HG03432 (cell line): ENCODE results near the gene FUS.
A peak's percentile ranks its signal among the peaks of the same experiment; 100 is the strongest.
"Not testable (repeated sequence)": the region's sequence is repeated elsewhere in the genome, so short reads cannot be mapped to it uniquely, and the experiment has no call there.

Experiments
- ATAC-seq: cut with Tn5 transposase; IDR thresholded peaks from one replicate; pipeline ENCODE4 v1.9.1; 2021; ENCODE audit warnings: mild to moderate bottlenecking, moderate library complexity; ENCODE audit not compliant: unreplicated experiment

FUS gene

DNA sequence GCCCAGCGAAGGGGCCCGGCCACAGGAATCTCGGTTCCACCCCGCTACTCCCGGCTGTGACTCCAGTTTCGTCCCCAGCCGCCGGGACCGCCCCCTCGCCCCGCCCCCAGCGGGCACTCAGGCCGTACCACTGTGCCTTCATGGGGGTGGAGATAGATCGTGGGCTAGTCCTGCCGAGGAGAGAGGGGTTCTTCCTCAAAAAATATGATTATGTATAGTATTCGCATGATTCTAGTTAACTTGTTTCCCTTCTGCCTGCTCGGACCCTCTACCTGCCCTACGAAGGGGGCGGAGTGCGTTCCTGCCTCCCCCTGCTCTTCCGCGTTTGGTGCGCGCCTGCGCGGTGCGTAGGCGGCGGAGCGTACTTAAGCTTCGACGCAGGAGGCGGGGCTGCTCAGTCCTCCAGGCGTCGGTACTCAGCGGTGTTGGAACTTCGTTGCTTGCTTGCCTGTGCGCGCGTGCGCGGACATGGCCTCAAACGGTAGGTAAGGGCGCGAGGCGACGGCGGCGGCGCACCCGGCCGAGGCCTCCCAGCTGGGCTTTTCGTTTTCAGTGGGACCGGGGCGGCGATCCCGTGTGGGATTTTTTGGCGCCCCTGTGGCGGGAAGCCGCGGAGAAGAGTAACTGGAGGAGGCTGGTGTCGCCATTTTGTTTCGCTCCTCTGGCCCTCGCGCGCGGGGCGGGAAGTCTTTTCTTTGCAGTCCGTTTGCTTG lies at the start of gene FUS:
TSS of gene FUS (plus strand) at position 393 of the 713 bp plus-strand sequence. CDS start at position 469, 76 bp downstream.
- peak; percentile 59 for ATAC-seq

DNA sequence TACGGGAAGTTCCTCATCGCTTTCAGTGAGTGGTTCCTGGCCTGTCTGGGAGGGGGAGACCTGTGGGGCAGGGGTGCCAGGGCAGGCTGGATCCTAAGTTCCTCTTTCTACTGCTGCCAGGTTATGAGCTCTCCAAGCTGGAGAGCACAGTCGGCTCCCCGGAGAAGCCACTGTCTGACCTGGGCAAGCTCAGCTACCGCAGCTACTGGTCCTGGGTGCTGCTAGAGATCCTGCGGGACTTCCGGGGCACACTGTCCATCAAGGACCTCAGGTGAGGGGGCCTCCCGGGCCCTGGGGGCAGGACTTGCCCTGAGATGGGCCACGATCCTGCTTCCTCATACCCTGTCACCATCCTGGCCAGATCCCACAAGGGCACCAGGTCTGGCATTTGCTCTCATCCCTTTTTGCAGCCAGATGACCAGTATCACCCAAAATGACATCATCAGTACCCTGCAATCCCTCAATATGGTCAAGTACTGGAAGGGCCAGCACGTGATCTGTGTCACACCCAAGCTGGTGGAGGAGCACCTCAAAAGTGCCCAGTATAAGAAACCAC lies 49.5 kb upstream of the FUS start:
- ATAC-seq, result no peak

DNA sequence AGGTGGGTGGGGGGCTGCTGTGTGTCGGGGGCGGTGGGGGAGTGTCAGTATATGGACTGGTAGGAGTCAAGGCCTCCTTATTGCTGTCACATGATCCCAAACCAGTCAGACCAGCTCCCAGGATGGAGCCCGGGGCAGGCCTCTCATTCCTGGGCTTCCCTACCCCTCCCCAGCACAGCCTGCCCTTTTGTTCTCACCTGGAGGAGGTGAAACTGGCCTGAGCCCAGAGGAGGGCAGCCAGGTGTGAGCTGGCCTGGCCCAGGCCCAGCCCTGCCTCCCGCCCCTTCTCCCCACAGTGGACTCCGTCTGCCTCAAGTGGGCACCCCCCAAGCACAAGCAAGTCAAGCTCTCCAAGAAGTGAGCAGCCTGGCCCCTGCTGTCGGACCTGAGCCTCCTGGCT lies 49.0 kb upstream of the FUS start:
- ATAC-seq, result no peak

DNA sequence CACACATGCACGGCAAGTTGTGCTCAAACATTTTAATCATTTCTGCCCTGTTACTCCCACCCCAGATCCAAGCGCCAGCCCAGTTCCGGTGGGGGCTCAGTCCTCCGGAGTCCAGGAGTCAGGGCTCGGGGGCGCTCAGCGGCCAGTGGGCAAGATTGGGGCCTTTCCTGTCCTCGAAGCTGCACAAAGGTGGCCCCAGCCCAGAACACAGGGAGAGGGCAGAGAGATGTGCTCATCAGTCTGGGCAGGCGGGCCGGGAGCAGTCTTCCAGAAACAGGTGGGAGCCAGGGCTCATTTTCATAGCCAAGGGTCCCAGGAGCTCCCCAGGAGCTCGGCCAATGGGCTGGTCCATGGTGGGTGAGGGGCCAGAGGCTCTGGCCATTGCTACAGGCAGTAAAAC lies 48.5 kb upstream of the FUS start:
- ATAC-seq, result no peak

DNA sequence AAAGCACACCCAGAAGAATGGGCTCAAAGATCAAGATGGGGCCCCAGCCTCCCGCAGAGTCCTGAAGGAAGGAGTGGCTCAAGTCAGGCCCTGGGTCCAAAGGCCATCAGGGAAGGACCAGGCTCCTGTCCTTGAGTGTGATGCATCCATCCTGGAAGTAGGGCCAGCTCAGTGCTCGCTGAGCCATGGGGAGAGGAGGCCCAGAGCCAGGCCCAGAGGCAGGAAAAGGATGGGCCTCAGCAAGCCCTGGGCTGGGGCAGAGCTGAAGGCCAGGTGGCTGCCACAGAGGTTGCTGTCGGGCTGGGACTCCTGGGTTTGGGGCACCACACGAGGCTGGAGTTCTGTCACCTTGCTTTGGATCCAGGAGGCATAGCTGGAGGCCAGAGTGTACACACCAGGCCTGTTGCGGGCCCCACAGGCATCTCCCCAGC lies 48.1 kb upstream of the FUS start:
- no peak for ATAC-seq

DNA sequence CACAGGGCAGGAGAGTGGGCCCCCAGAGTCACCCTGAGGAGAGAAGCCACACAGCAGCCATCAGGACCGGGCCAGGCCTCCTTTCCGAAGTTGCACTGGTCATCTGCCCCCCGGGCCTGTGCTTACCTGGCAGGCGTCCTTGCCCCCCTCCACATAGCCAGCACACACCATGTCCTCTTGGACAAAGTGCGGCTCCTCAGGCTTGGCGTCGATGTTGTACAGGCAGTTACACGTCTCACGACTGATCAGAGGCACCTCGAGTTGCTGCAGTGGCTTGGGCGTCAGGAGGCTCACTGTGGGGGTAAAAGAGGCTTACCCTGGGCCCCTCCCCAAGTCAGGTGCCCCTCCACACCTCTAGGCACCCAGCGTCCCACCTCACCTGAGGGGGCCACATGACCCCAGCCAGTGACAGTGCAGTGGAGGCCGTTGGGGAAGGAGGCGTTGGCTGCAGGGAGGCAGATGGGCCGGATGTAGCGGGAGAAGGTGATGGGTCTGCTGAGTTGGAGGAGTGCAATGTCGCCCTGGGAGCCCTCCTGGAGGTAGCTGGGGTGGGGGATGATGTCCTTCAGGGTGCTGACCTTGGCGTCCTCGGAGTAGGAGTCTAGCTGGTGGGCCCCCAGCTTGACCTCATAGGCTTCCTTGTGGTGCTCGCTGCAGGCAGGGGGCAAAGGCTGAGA lies 47.5 kb upstream of the FUS start:
- no peak for ATAC-seq

DNA sequence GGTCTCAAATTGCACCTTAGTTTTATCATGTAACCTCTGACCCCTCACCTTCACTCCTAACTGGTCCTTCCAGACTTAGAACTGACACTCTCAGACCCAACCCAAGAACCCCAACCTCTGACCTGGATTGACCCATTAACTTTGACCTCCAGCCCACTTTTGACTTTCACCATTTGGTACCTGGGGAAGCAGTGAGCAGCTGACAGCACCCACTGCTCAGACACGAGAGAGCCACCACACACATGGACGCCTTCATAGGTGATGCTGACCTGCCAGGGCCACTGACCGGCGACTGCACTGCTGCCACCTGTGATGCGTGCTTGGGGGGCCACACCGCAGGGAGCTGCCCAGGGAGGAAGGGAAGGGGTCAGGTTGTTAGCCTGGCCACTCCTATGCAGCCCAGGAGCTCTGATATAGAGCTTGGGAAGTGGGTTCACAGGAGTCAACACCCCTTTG lies 46.9 kb upstream of the FUS start:
- ATAC-seq, result no peak

DNA sequence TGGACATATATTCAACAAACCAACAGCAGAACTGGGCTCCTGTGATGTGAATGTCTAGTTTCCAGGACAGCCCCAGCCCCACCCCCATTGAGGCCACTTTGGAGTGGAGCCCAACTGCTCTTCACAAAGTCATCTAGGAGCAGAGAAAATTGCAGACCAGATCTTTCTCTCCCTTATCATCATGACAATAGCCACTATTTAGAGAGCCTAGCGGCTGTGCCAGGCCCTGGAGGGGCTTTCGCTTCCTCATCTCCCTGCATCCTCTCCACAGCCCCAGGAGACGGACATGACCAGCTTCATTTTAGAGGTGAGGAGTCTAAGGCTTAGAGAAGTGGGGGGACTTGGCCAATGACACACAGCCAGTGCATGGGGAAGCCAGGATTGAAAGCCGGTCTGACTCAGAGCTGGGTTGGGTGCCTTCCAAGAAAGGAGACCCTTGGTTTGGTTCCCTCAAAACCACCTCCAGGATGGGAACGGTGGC lies 45.8 kb upstream of the FUS start:
- no peak for ATAC-seq

DNA sequence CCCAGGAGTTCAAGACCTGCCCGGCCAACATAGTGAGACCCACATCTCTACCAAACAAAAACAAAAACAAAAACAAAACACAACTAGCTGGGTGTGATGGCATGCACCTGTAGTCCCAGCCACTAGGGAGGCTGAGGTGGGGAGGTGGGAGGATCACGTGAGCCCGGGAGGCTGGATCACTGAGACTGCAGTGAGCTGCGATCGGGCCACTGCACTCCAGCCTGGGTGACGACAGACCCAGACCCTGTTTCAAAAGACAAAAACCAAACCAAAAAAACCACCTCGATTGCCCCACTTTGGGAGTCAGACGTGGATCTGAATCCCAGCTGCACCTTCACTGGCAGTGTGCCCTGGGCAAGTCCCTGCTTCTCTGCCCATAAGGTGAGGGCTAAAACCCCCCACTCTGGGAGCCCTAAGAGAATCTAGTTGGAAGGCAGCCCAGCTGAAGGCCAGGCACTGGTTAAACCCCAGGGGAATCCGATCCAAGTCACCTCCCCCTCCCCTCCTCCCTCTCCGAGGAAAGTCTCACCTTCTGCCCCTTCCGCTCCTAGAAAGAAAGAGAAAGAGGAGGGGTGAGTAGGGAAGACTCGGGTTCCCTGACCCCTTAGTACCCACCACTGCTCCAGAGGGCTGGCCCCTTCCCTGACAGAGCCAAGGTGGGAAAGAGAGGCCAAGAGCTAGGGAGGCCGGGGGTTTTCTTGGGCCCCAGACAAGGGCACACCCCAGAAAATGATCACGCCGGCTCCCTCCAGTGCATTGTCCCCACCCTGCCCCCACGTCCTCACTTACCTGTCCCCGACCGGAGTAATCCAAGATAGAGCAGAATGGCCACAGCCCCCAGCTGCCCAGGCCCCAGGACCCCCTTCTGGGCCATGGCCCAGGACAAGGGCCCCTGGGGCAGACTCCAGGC lies 45.1 kb upstream of the FUS start:
- ATAC-seq, result no peak

DNA sequence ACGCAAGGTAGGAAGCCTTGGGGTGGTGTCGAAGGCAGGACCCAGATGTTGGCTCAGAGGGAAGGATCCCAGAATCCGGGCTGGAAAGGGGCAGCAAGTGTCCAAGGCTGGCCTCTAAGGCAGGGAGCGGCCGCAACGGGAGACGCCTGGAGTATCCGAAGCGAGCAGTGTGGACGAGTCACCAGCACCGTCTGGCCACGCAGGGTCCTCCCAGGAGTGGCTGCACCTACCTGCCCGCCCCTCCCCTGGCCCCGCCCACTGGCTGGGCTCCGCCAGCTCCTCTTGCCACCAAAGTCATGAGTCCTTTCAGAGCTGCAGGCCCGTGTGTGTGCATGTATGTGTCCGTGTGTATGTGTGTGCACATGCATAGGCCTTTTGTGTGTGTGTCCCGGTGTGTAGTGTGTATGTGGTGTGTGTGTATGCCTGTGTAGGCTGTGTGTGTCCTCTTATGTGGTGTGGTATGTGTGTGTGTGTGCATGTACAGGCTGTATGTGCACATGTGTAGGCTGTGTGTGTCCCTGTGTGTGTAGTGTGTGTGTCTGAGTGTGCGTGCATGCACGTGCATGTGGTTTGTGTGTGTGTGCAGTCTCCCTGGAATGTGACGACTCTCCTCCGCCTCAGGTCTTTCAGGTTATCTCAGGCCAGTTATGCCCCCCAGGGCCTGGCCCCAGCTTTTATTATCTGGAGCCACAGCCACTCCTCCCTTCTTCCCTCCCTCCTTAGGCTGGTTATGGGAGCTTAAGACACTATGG lies 44.2 kb upstream of the FUS start, which contains the start of gene PRSS8:
TSS of gene PRSS8 (minus strand) at position 193 of the 752 bp plus-strand sequence. CDS start 229 bp downstream, outside the sequence.
- no peak for ATAC-seq

DNA sequence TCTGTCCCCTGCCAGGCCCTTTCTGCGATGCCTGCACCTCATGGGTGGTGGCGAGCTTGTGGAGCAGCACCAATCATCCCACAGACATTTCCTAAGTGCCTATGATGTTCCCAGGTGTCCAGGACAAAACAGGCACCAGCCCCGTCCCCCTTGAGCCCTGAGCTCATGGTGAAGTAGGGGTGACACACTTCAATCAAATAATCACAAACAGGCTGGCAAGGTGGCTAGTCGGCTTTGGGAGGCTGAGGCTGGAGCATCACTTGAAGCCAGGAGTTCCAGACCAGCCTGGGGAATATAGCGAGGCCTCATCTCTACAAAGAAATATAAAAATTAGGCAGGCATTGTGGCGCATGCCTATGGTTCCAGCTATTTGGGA lies 43.7 kb upstream of the FUS start:
- ATAC-seq, result no peak

DNA sequence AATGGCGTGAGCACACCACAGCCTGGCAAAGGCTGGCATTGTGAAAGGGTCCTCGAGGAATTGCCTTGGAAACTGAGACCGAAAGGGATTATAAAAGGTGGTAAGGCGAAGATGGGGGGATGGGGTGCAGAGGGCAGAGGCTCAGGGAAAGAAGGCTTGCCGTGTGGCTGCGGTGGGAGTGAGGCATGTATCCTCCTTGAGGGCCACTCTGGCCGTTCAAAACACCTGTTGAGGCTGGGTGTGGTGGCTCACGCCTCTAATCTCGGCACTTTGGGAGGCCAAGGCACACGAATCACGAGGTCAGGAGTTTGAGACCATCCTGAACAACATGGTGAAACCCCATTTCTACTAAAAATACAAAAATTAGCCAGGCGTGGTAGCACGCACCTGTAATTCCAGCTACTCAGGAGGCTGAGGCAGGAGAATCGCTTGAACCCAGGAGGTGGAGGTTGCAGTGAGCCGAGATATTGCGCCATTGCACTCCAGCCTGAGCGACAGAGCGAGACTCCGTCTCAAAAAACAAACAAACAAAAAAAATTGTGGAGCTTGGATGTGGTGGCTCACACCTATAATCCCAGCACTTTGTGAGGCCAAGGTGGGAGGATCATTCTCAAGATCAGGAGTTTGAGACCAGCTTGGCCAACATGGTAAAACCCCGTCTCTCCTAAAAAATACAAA lies 43.0 kb upstream of the FUS start:
- ATAC-seq, result not testable (repeated sequence)

DNA sequence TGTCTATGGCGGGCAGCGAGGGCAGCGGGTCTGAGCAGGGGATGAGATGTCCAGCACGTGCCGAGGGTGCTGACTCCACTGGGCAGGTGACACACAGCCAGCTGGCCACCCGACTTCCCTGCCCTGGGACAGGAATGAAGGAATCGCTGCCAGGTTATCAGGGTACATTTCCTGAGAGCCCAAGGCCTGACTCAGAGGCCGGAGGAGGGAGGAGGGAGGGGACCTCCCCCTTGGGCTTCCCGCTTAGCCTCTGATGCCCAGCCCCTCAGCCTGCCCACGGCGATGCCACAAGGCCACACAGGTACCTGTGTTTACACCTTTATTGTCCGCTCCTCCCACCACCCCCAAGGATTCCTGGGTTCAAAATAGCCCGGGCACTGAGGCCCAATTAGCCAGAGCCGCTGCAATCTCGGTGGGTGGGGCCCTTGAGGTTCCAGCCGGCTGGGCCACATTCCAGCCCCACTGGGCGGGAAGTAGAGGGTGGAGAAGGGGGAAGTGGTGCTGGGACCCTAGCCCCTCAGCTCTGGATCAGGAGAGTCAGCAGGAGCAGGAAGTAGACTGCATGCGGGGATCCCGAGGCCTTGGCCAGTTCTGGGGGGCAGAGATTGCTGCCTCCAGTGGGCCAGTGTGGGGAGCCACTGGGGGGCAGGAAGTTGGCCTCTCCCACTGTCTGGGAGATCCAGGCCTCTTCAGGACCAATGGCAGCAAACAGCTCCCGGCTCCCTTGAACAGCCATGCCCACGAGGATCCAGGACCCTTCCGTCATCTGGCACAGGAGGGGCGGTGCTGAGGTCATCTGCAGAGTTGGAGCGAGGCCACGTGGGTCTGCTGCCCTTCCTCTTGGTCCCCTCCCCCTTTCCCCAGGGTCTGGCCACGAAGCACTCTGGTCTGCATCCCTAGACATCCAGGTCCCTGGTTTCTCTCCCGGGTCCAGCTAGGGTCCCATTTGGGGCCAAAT lies 41.0 kb upstream of the FUS start:
- ATAC-seq, result no peak

DNA sequence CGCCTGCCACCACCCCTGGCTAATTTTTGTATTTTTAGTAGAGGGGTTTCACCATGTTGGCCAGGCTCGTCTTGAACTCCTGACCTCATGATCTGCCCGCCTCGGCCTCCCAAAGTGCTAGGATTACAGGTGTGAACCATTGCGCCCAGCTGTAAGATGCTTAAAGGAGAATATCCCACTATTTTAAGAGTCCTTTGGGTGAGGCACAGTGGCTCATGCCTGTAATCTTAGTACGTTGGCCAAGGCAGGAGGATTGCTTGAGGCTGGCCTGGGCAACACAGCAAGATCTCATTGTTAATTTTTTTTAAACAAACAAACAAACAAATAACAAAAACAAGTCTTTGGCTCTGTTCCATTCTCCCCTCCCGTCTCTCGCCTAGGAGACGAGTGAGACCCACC lies 38.9 kb upstream of the FUS start:
- ATAC-seq, result not testable (repeated sequence)

DNA sequence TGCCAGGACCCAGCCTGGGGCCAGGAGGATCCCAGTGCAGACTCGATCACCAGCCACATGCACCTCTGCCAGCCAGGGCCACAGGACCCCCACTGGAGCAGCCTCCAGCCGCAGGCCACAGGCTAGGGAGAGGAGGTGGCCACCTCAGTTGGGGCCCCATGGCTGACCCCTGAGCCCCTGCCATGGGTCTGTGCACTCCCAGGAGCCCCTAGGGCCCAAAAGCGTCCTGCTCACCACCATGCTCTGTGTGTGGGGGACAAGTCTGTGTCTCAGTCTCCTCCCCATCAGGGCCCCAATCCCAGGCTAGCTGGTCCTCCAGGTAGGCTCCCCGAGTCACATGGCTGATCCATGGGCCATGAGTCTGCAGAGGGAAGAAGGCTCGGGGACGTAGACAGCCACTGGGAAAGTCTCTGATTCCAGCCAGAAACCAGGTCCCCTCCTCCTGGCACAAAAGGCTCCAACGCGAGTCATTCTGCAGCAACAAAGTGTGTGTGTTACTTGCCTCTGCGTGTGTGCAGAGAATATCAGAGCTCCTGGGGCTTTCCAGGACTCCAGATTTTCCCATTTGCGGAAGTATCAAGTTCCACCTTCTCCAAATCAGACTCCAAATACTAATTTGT lies 38.3 kb upstream of the FUS start:
- ATAC-seq, result peak; percentile 0

DNA sequence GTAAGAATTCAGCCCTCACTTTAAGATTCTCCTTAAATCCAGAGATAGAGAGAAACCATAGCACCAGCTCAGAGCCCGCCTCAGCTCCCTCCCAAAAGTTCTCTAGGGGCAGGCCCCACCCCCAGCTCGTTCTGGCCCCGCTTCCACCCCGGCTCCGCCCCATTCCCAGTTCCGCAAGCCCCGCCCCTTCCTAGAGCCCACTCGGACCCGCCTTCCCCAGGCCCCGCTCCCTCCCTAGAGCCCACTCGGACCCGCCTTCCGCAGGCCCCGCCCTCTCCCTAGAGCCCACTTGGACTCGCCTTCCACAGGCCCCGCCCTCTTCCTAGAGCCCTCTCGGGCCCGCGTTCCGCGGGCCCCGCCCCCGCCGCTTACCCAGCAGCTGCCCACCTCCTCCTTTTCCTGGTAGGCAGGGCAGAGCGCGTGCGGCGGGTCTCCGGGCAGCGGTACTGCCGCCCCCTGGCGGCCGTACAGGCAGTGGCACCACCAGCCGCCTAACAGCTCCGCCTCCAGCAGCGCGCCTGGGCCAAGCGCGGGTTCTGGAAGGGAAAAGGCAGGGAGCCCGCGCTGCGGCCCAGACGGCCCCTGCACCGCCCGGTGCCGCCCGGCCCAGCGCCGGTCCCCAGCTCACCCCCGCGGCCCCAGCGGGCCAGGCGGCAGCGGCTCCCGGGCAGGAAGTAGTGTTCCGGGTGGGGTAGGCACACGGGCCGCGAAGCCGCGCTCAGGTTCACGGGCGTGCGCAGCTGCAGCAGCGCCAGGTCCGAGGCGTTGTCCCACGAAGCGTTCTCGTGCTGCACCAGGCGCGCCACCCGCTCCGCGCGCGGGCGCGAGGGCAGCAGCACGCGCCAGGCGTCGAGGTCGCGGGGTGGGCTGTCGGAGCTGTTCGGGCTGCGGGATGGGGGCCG lies 37.6 kb upstream of the FUS start:
- peak; percentile 90 for ATAC-seq
